HEK293 (cell line): ENCODE data around the gene OTUB2.
A peak's percentile ranks its signal among the peaks of the same experiment; 100 is the strongest.

Experiments
- KLF7 ChIP-seq: fragments of 450-650 bp; formaldehyde crosslinking; IDR thresholded peaks from 2 replicates; pipeline ENCODE4 v1.5.1; 2016; ENCODE audit warnings: missing biosample characterization, missing genetic modification characterization, borderline replicate concordance
- MZF1 ChIP-seq: fragments of 450-650 bp; formaldehyde crosslinking; IDR thresholded peaks from 2 replicates; pipeline ENCODE4 v1.5.1; 2017; ENCODE audit warnings: missing biosample characterization, missing genetic modification characterization, borderline replicate concordance
- SETDB1 ChIP-seq: IDR thresholded peaks from one replicate; pipeline ENCODE4 v1.6.1; 2017; ENCODE audit warnings: mild to moderate bottlenecking, low read length, moderate library complexity, mixed read lengths; ENCODE audit not compliant: insufficient read length
- SP3 ChIP-seq: fragments of 450-650 bp; formaldehyde crosslinking; IDR thresholded peaks from 2 replicates; pipeline ENCODE4 v1.5.1; 2016; ENCODE audit warnings: missing biosample characterization, missing genetic modification characterization
- TRIM28 ChIP-seq: IDR thresholded peaks from 2 replicates; pipeline ENCODE4 v1.6.1; 2011; ENCODE audit warnings: low read length, control low read depth, borderline replicate concordance
- ZFP37 ChIP-seq: fragments of 450-650 bp; formaldehyde crosslinking; IDR thresholded peaks from 2 replicates; pipeline ENCODE4 v1.5.1; 2016; ENCODE audit warnings: missing biosample characterization, missing genetic modification characterization
- ZFP41 ChIP-seq: fragments of 450-650 bp; formaldehyde crosslinking; IDR thresholded peaks from 2 replicates; pipeline ENCODE4 v1.5.1; 2016; ENCODE audit warnings: missing biosample characterization, missing genetic modification characterization, borderline replicate concordance
- ZNF274 ChIP-seq, 2 experiments: fragments of 200-500 bp in 1 of 2; fragments of 450-650 bp in 1 of 2; sonication (Bioruptor generic) in 1 of 2; formaldehyde crosslinking in 1 of 2; IDR thresholded peaks; 2 replicates each; pipeline versions ENCODE4 v1.5.1 to v1.6.1; 2014 to 2016; ENCODE audit warnings: borderline replicate concordance in 1 of 2, inconsistent platforms in 1 of 2, low read length in 1 of 2, missing biosample characterization in 1 of 2, missing genetic modification characterization in 1 of 2
- ZNF423 ChIP-seq: fragments of 450-650 bp; formaldehyde crosslinking; IDR thresholded peaks from 2 replicates; pipeline ENCODE4 v1.5.1; 2016; ENCODE audit warnings: missing biosample characterization, missing genetic modification characterization
- ZNF48 ChIP-seq: fragments of 450-650 bp; formaldehyde crosslinking; IDR thresholded peaks from 2 replicates; pipeline ENCODE4 v1.5.1; 2016; ENCODE audit warnings: missing biosample characterization, missing genetic modification characterization
- ZNF626 ChIP-seq: fragments of 450-650 bp; sonication (Bioruptor Pico); formaldehyde crosslinking; IDR thresholded peaks from 2 replicates; pipeline ENCODE4 v1.5.1; 2018; ENCODE audit warnings: missing biosample characterization, missing genetic modification characterization, inconsistent platforms
- ZNF747 ChIP-seq: fragments of 450-650 bp; formaldehyde crosslinking; IDR thresholded peaks from 2 replicates; pipeline ENCODE4 v1.5.1; 2016; ENCODE audit warnings: missing biosample characterization, missing genetic modification characterization
- ZNF768 ChIP-seq: fragments of 450-650 bp; formaldehyde crosslinking; IDR thresholded peaks from 2 replicates; pipeline ENCODE4 v1.5.1; 2018; ENCODE audit warnings: missing biosample characterization, mild to moderate bottlenecking, missing genetic modification characterization
- TF ChIP-seq, protein P1 (sequence below): fragments of 450-650 bp; formaldehyde crosslinking; IDR thresholded peaks from 2 replicates; pipeline ENCODE4 v1.5.1; 2017; ENCODE audit warnings: missing biosample characterization, missing genetic modification characterization
- TF ChIP-seq, protein P2 (sequence below): fragments of 450-650 bp; formaldehyde crosslinking; conservative IDR thresholded peaks from 2 replicates; pipeline ENCODE4 v1.5.1; 2016; ENCODE audit warnings: low read depth, missing biosample characterization, missing genetic modification characterization
- TF ChIP-seq, protein P3 (sequence below): fragments of 450-650 bp; formaldehyde crosslinking; IDR thresholded peaks from 2 replicates; pipeline ENCODE4 v1.5.1; 2016; ENCODE audit warnings: missing biosample characterization, missing genetic modification characterization, low read depth
- TF ChIP-seq, protein P4 (sequence below): fragments of 450-650 bp; formaldehyde crosslinking; IDR thresholded peaks from 2 replicates; pipeline ENCODE4 v1.5.1; 2016; ENCODE audit warnings: missing biosample characterization, missing genetic modification characterization
- TF ChIP-seq, protein P5 (sequence below): fragments of 450-650 bp; formaldehyde crosslinking; IDR thresholded peaks from 2 replicates; pipeline ENCODE4 v1.5.1; 2016; ENCODE audit warnings: missing biosample characterization, missing genetic modification characterization
- TF ChIP-seq, protein P6 (sequence below): fragments of 450-650 bp; formaldehyde crosslinking; conservative IDR thresholded peaks from 2 replicates; pipeline ENCODE4 v1.5.1; 2016; ENCODE audit warnings: low read depth, missing biosample characterization, missing genetic modification characterization
- TF ChIP-seq, protein P7 (sequence below): fragments of 450-650 bp; formaldehyde crosslinking; IDR thresholded peaks from 2 replicates; pipeline ENCODE4 v1.5.1; 2016; ENCODE audit warnings: missing biosample characterization, missing genetic modification characterization
- TF ChIP-seq, protein P8 (sequence below): fragments of 450-650 bp; formaldehyde crosslinking; IDR thresholded peaks from 2 replicates; pipeline ENCODE4 v1.5.1; 2016; ENCODE audit warnings: missing biosample characterization, missing genetic modification characterization

OTUB2 gene

DNA sequence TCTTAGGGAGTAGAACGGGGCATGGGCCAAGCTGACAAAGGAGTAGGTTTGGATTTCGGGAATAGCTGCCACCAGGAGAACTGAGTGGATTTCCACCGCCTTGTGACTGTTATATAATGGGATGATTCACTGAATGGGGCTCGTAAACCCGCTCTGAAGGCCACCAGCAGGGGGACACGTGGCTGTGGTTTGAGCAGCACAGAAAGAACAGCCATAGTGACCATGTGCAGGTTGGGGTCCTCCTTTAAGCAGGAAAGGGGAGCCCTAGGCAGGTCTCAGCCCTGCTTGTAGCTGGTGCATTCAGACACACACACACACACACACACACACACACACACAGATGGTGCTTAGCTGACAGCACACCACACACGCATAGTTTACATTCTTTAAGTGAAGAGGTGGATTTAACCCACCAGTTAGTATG is 41.1 kb upstream of the OTUB2 start (continued):
- TF ChIP-seq, protein P1, sequence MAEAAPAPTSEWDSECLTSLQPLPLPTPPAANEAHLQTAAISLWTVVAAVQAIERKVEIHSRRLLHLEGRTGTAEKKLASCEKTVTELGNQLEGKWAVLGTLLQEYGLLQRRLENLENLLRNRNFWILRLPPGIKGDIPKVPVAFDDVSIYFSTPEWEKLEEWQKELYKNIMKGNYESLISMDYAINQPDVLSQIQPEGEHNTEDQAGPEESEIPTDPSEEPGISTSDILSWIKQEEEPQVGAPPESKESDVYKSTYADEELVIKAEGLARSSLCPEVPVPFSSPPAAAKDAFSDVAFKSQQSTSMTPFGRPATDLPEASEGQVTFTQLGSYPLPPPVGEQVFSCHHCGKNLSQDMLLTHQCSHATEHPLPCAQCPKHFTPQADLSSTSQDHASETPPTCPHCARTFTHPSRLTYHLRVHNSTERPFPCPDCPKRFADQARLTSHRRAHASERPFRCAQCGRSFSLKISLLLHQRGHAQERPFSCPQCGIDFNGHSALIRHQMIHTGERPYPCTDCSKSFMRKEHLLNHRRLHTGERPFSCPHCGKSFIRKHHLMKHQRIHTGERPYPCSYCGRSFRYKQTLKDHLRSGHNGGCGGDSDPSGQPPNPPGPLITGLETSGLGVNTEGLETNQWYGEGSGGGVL (tag by site-specific recombination), result no peak
- TF ChIP-seq SETDB1 (no peak), TRIM28 (no peak), SP3 (tag by site-specific recombination) (no peak), KLF7 (tag by site-specific recombination) (no peak), MZF1 (tag by site-specific recombination) (no peak), ZNF768 (tag by site-specific recombination) (no peak), ZNF274 (IDR thresholded peaks at IDR 0.05; ENCODE audit: low read length) (no peak), ZNF274 (tag by site-specific recombination; IDR thresholded peaks at IDR 0.05; ENCODE audit: borderline replicate concordance) (no peak), ZNF626 (no peak), ZNF747 (tag by site-specific recombination) (no peak), ZNF48 (no peak), ZFP37 (tag by site-specific recombination) (0 out of 2 replicates have a peak, but pooled peaks have one; percentile 39), ZFP41 (tag by site-specific recombination) (no peak), ZNF423 (no peak)
- TF ChIP-seq, protein P2, sequence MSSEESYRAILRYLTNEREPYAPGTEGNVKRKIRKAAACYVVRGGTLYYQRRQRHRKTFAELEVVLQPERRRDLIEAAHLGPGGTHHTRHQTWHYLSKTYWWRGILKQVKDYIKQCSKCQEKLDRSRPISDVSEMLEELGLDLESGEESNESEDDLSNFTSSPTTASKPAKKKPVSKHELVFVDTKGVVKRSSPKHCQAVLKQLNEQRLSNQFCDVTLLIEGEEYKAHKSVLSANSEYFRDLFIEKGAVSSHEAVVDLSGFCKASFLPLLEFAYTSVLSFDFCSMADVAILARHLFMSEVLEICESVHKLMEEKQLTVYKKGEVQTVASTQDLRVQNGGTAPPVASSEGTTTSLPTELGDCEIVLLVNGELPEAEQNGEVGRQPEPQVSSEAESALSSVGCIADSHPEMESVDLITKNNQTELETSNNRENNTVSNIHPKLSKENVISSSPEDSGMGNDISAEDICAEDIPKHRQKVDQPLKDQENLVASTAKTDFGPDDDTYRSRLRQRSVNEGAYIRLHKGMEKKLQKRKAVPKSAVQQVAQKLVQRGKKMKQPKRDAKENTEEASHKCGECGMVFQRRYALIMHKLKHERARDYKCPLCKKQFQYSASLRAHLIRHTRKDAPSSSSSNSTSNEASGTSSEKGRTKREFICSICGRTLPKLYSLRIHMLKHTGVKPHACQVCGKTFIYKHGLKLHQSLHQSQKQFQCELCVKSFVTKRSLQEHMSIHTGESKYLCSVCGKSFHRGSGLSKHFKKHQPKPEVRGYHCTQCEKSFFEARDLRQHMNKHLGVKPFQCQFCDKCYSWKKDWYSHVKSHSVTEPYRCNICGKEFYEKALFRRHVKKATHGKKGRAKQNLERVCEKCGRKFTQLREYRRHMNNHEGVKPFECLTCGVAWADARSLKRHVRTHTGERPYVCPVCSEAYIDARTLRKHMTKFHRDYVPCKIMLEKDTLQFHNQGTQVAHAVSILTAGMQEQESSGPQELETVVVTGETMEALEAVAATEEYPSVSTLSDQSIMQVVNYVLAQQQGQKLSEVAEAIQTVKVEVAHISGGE, result no peak
- TF ChIP-seq, protein P3, sequence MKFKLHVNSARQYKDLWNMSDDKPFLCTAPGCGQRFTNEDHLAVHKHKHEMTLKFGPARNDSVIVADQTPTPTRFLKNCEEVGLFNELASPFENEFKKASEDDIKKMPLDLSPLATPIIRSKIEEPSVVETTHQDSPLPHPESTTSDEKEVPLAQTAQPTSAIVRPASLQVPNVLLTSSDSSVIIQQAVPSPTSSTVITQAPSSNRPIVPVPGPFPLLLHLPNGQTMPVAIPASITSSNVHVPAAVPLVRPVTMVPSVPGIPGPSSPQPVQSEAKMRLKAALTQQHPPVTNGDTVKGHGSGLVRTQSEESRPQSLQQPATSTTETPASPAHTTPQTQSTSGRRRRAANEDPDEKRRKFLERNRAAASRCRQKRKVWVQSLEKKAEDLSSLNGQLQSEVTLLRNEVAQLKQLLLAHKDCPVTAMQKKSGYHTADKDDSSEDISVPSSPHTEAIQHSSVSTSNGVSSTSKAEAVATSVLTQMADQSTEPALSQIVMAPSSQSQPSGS (tag by site-specific recombination), result no peak
- TF ChIP-seq, protein P4, sequence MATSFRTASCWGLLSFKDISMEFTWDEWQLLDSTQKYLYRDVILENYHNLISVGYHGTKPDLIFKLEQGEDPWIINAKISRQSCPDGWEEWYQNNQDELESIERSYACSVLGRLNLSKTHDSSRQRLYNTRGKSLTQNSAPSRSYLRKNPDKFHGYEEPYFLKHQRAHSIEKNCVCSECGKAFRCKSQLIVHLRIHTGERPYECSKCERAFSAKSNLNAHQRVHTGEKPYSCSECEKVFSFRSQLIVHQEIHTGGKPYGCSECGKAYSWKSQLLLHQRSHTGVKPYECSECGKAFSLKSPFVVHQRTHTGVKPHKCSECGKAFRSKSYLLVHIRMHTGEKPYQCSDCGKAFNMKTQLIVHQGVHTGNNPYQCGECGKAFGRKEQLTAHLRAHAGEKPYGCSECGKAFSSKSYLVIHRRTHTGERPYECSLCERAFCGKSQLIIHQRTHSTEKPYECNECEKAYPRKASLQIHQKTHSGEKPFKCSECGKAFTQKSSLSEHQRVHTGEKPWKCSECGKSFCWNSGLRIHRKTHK, result no peak
- TF ChIP-seq, protein P5, sequence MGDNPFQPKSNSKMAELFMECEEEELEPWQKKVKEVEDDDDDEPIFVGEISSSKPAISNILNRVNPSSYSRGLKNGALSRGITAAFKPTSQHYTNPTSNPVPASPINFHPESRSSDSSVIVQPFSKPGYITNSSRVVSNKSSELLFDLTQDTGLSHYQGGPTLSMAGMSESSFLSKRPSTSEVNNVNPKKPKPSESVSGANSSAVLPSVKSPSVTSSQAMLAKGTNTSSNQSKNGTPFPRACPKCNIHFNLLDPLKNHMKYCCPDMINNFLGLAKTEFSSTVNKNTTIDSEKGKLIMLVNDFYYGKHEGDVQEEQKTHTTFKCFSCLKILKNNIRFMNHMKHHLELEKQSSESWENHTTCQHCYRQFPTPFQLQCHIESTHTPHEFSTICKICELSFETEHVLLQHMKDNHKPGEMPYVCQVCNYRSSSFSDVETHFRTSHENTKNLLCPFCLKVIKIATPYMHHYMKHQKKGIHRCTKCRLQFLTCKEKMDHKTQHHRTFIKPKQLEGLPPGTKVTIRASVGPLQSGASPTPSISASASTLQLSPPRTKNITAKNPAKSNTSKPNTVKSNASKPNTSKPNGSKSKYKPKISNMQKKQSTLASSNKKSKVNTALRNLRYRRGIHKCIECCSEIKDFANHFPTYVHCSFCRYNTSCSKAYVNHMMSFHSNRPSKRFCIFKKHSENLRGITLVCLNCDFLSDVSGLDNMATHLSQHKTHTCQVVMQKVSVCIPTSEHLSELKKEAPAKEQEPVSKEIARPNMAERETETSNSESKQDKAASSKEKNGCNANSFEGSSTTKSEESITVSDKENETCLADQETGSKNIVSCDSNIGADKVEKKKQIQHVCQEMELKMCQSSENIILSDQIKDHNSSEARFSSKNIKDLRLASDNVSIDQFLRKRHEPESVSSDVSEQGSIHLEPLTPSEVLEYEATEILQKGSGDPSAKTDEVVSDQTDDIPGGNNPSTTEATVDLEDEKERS, result no peak
- TF ChIP-seq, protein P6, sequence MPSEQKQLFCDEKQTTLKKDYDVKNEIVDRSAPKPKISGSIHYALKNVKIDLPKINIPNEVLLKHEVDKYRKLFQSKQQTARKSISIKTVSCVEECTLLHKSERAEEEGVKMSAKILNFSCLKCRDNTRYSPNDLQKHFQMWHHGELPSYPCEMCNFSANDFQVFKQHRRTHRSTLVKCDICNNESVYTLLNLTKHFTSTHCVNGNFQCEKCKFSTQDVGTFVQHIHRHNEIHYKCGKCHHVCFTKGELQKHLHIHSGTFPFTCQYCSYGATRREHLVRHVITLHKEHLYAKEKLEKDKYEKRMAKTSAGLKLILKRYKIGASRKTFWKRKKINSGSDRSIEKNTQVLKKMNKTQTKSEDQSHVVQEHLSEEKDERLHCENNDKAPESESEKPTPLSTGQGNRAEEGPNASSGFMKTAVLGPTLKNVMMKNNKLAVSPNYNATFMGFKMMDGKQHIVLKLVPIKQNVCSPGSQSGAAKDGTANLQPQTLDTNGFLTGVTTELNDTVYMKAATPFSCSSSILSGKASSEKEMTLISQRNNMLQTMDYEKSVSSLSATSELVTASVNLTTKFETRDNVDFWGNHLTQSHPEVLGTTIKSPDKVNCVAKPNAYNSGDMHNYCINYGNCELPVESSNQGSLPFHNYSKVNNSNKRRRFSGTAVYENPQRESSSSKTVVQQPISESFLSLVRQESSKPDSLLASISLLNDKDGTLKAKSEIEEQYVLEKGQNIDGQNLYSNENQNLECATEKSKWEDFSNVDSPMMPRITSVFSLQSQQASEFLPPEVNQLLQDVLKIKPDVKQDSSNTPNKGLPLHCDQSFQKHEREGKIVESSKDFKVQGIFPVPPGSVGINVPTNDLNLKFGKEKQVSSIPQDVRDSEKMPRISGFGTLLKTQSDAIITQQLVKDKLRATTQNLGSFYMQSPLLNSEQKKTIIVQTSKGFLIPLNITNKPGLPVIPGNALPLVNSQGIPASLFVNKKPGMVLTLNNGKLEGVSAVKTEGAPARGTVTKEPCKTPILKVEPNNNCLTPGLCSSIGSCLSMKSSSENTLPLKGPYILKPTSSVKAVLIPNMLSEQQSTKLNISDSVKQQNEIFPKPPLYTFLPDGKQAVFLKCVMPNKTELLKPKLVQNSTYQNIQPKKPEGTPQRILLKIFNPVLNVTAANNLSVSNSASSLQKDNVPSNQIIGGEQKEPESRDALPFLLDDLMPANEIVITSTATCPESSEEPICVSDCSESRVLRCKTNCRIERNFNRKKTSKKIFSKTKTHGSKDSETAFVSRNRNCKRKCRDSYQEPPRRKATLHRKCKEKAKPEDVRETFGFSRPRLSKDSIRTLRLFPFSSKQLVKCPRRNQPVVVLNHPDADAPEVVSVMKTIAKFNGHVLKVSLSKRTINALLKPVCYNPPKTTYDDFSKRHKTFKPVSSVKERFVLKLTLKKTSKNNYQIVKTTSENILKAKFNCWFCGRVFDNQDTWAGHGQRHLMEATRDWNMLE, result no peak
- TF ChIP-seq, protein P7, sequence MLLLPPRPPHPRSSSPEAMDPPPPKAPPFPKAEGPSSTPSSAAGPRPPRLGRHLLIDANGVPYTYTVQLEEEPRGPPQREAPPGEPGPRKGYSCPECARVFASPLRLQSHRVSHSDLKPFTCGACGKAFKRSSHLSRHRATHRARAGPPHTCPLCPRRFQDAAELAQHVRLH (tag by site-specific recombination), result no peak
- TF ChIP-seq, protein P8, sequence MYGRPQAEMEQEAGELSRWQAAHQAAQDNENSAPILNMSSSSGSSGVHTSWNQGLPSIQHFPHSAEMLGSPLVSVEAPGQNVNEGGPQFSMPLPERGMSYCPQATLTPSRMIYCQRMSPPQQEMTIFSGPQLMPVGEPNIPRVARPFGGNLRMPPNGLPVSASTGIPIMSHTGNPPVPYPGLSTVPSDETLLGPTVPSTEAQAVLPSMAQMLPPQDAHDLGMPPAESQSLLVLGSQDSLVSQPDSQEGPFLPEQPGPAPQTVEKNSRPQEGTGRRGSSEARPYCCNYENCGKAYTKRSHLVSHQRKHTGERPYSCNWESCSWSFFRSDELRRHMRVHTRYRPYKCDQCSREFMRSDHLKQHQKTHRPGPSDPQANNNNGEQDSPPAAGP, result peak; percentile 52; the same call in 1 of the 2 replicates
